ENCODE data around the gene TMSB15C. TPM values are rescaled to one million over a fixed set of nuclear protein-coding genes. Genes with fewer than 3 reads are reported as not detected.

Gene TMSB15C
- total RNA-seq, 2 donors from 2014 or later, result 1.2 to 6.4 TPM

GRCh38 chrX:104045642-104046041 is 30.4 kb downstream of the TMSB15C start:
- Histone ChIP-seq H3K27ac (no peak overlapping the region), H3K4me3 (no peak overlapping the region), H3K36me3 (no peaks in the 10 kb centered on the region), H3K9me3 (no peaks in the 10 kb centered on the region), H3K27me3 (replicated peaks; ENCODE audit: insufficient read depth) (no peaks in the 10 kb centered on the region), H3K4me1 (replicated peaks) (no peaks in the 10 kb centered on the region)
- TF ChIP-seq POLR2A (IDR thresholded peaks at IDR 0.05) (no peak), POLR2AphosphoS5 (IDR thresholded peaks at IDR 0.05) (no peak), CTCF (IDR thresholded peaks at IDR 0.05) (no peak)
- intact Hi-C loops (cut with DNase I), result no loop called here
- DNase-seq (ENCODE audit: low spot score), result no peak
- 84% methylated on average over 5 of the region's 5 CpGs for WGBS

- no peak for DNase-seq (ENCODE audit: low spot score)
- whole genome bisulfite sequencing, result 85% methylated on average over 4 of the region's 4 CpGs
- no peak for TF ChIP-seq POLR2A (IDR thresholded peaks at IDR 0.05)
- no peak for TF ChIP-seq POLR2AphosphoS5 (IDR thresholded peaks at IDR 0.05)
- no peak for TF ChIP-seq CTCF (IDR thresholded peaks at IDR 0.05)
- no peaks in the 10 kb centered on the region for H3K36me3 ChIP-seq
- no peak overlapping the region for H3K4me3 ChIP-seq
- no peaks in the 10 kb centered on the region for H3K27me3 ChIP-seq (replicated peaks; ENCODE audit: insufficient read depth)
- no peaks in the 10 kb centered on the region for H3K4me1 ChIP-seq (replicated peaks)
- intact Hi-C loops (cut with DNase I), result no loop called here
- no peaks in the 10 kb centered on the region for H3K9me3 ChIP-seq
- H3K27ac ChIP-seq, result no peak overlapping the region
Measured at GRCh38 chrX:104041003-104041402, 35.0 kb downstream of the TMSB15C start.

GRCh38 chrX:104039689-104040505 is 36.1 kb downstream of the TMSB15C start, which contains the start of gene H2BW2:
Gene H2BW2 (plus strand): TSS chrX:104039956. CDS start chrX:104039995, 39 bp downstream.
- Histone ChIP-seq H3K36me3 (no peaks in the 10 kb centered on the region), H3K27ac (no peak within 1 kb of the TSS), H3K27me3 (replicated peaks; ENCODE audit: insufficient read depth) (no peaks in the 10 kb centered on the region), H3K4me1 (replicated peaks) (no peaks in the 10 kb centered on the region), H3K4me3 (no peak within 1 kb of the TSS), H3K9me3 (no peaks in the 10 kb centered on the region)
- DNase-seq (ENCODE audit: low spot score), result no peak
- WGBS, result 94% methylated on average over 39 of the region's 39 CpGs
- intact Hi-C loops (cut with DNase I), result no loop called here
- TF ChIP-seq POLR2AphosphoS5 (IDR thresholded peaks at IDR 0.05), result no peak
- no peak for TF ChIP-seq CTCF (IDR thresholded peaks at IDR 0.05)
- TF ChIP-seq POLR2A (IDR thresholded peaks at IDR 0.05), result no peak

Other genes starting within 250 kb of the TMSB15C start
- gene RAB9B, start 244.0 kb downstream of the TMSB15C start, total RNA-seq, result 1 to 10 TPM; 2.8 to 4.5 TPM
- gene TMSB15B, start 113.6 kb downstream of the TMSB15C start, total RNA-seq, result 10 to 100 TPM in 1 of 2 donors, 1 to 10 TPM in 1; 8.2 to 10.4 TPM
- gene H2BW1, start 62.5 kb downstream of the TMSB15C start, total RNA-seq, result not detected
- gene H2BW2, start 36.3 kb downstream of the TMSB15C start, total RNA-seq, result 1 to 10 TPM in 1 of 2 donors, not detected in 1; 4.2 TPM
- gene ZCCHC18, start 36.3 kb upstream of the TMSB15C start, total RNA-seq, result 10 to 100 TPM in 1 of 2 donors, under 1 TPM in 1; 0.14 to 17.2 TPM
- 10 to 100 TPM; 12.1 to 13.1 TPM for gene SLC25A53, start 80.8 kb upstream of the TMSB15C start, total RNA-seq
- 10 to 100 TPM; 22.2 to 28.5 TPM for gene FAM199X, start 90.2 kb upstream of the TMSB15C start, total RNA-seq
- gene ESX1, start 178.7 kb upstream of the TMSB15C start, total RNA-seq, result 10 to 100 TPM in 1 of 2 donors, not detected in 1; 31.9 TPM

All from prostate gland (tissue), 2 donors.